ENCODE measurements around the gene EPB41L2.
A peak's percentile ranks its signal among the peaks of the same experiment; 100 is the strongest.

Gene EPB41L2

DNA sequence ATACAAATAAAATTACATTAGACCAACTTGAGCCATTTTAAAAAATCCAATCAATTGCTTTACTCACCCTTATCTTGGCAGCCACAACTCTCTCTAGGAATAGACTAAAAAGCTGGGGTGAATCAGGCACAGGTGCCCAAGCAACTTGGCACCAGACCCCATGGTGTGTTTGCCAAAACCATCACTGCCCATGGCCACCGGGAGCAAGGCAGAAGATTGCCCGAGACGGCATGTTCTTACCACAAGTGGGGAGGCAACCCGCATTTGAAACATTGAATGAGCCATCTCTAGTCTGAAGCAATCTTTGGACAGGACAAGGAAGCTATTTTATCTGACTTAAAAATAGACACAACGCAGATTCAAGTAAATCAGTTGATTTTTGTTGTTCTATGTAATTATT lies 166.8 kb downstream of the EPB41L2 start:
- no peak for DNase-seq

DNA sequence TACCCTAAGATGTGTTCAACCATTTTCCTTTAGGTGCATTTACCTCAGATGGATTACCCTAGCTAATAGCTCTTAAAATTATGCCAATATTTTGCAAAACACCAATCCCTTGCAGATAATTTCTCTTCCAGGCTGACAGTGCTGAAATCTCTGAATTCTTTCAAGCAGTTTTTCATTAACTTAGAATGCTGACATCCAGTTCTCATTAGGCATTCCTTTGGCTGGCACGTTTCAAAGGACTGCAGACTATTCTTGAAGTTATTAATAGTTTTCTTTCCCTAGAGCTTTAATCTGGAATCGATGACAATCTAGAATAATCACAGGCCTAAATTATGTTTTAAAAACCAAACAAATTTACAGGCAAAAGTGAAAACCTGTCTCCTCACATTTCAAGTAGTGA lies 167.5 kb downstream of the EPB41L2 start:
- DNase-seq, result no peak

DNA sequence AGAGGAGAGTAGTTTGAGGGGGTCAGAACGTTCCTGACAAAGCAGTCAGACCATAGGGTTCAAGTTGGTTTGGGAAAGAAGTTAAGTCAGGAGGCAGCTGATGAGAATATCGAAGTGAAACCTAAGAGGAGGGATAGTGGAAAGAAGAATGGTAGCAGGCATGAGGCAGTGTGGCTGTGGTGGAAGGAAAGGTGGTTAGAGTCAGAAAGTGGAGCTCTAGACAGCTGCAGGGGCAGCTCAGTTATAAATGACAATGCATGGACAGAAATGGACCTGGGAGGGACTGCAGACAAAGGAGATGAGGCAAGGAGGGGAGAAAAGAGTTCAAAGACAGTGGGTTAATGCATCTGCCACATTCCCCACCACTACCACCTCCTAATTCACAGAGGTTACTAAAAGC lies 169.3 kb downstream of the EPB41L2 start:
- no peak for DNase-seq

- DNase-seq, result no peak
Measured at GRCh38 chr6:130893277-130893676, 169.8 kb downstream of the EPB41L2 start.

- DNase-seq, result no peak
Measured at GRCh38 chr6:130890521-130890971, 172.5 kb downstream of the EPB41L2 start.

GRCh38 chr6:130889423-130889822 lies 173.6 kb downstream of the EPB41L2 start:
- DNase-seq, result no peak

- no peak for DNase-seq
Measured at GRCh38 chr6:130888246-130888645, 174.8 kb downstream of the EPB41L2 start.

DNA sequence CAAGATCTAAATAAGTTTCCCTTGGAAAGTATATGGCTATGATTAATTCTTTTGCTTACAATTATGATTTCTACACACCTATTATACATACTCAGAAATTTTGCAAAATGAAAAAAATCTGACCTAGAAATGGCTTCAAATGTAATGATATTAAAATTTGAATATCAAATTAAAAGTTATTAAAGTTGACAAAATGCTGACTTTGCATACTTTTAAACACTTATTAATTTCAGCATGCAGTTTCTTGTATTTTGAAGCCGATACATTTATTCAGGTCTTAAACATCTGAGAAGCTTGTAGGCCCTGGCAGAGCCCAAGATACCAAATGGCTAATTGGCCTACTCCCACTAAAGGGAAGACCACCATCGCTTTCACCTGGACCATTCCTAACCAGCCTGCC lies 176.1 kb downstream of the EPB41L2 start:
- no peak for DNase-seq

GRCh38 chr6:130885392-130886192 lies 177.5 kb downstream of the EPB41L2 start:
- DNase-seq, result peak; percentile 66 to 73

DNA sequence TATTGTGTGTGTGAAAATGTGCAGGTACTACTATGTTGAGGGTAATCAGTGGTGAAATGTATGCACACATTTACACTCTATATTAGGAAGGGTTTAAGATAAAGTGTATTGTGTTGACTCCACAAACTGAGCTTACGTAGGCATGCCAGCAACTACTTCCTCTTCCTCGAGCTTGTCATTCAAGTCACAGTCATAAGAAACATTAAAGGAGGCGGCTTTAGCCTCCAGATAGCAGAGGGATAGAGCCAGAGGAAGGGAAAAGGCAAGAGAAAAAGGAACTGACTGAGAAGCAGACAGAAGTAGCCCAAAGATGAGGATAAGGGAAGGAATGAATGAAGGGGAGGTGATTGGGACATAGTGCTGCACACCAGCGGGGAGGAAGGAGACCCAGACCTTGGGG lies 180.7 kb downstream of the EPB41L2 start:
- no peak for DNase-seq

DNA sequence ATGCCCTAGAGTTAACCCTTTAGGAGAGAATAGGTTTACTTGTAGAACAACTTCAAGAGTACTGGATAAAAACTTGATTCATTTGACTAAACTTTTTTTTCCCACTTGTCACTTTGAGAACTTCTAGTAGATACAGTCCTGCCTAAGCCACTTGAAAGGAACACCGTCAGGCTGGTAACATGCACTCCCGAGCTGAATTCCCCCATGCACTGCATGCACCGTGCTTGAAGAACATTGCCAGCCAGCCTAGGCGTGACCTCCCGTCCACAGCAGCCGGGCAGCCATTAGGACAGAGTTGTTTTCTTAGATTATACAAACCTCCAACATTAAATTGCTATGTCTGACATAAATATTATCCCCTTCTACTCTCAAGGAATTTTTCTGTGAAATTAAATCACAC lies 183.2 kb downstream of the EPB41L2 start:
- DNase-seq, result no peak

GRCh38 chr6:130873746-130874145 lies 189.3 kb downstream of the EPB41L2 start:
- no peak for DNase-seq

- DNase-seq, result peak; percentile 73 to 78
Measured at GRCh38 chr6:130872250-130873095, 190.6 kb downstream of the EPB41L2 start.

DNA sequence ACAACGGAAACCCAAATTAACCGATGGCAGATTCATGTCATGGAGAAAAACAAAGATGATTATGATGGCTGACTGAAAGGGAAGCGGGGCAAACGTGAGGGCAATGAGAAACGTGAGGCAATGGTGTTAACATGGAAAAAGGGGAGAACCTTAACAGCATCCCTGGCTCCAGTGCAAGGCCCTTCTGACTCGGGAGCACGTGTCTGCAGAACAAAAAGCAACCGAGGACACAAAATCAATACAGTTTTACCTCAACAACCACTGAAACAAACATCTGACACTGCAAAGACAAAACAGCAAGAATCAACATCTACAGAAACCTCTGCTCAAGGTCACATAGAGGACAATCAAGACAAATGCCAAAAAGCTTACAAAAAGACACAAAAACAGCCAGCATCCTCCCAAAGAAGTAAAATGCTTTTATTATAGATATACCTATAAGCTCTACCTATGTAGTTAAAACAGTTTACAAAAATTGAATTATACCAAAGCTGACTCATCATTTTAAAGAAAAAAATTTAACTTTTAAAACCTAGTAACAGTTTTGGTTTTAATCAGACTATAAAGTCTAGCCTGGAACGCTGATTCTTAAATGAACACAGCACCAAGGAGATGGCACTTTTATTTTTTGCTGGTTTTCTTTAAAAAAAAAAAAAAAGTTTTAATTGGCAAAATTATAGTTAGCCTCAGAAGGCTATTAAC lies 192.7 kb downstream of the EPB41L2 start:
- no peak for DNase-seq

DNA sequence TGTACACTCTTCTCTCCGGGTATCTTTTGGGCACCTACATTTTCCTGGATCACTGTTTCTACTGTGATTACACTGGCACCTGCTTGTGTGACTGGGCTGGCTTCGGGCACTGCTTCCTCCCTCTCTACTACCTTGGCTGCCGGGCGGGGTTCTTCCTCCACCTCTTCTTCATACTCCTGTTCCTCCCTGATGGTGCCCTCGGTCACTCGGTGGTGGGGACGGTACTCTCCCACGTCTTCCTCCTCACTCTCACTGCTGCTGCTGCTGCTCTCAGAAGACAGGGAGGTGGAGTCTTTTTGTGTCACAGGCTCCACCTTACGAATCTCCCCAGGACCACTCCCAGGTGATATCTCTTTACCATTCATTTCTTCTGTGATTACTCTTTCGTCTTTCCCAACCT lies 193.4 kb downstream of the EPB41L2 start:
- no peak for DNase-seq

- no peak for DNase-seq
Measured at GRCh38 chr6:130865793-130866192, 197.3 kb downstream of the EPB41L2 start.

- no peak for DNase-seq
Measured at GRCh38 chr6:130864344-130864743, 198.7 kb downstream of the EPB41L2 start.

DNA sequence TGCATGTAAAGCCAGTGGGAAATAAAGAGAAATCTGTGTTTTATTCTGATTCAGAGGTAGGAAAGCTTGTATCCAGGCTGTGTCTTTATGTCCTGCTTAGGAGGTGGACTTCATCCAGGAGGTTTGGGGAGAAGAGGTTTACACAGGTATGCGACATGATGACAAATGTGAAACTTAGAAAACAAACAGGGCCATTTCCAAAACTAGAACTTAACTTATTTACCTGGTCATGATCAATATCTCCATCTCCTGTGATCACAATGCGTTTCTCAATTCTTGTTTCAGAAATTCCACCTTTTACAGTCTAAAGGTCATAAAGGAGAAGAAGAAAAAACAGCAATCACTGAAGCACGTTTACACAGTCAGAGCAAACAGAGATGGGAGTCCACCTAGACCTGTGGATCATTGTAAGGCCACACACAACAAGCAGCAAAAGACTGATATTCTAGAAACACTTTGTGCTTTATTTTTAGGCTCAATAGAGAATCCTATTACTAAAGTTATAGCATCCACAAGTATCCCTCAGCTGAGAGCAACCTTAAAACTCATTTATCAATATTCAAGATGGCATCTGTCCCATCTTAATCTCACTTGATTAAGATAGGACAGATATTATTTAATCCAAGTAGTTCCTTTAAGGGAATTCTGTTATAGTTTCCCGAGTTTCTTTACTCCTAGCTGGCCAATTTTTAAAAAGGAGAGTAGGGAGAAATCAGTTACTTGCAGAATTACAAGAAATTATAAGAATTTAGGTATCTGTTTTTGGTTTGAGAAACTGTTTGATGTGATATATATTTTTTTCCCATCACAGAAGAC lies 199.4 kb downstream of the EPB41L2 start:
- DNase-seq, result no peak

- DNase-seq, result no peak
Measured at GRCh38 chr6:130862370-130862769, 200.7 kb downstream of the EPB41L2 start.

DNA sequence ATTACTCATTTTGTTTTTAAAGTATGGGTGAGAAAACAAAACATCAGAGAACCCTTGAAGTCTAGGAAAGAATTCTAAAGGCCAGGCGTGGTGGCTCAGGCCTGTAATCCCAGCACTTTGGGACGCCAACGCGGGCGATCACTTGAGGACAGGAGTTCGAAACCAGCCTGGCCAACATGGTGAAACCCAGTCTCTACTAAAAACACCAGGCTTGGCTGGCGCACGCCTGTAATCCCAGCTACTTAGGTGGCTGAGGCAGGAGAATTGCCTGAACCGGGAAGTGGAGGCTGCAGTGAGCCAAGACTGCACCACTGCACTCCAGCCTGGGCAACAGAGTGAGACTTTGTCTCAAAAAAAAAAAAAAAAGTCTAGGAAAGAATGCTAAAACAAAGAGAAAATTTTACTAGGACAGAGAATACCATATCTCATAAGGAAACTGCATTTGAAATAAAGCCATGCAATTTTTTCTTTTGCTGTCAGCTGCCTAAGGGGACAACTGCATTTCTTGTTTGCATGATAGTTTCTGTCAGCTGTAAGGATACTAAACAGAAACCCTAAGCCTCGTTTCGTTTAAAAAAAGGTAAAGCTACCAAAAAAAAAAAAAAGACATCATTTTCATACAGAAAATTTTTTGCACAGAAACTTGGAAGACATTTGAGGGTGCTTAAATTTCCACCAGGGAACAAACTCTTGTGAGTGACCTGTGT lies 203.7 kb downstream of the EPB41L2 start:
- DNase-seq, result no peak

DNA sequence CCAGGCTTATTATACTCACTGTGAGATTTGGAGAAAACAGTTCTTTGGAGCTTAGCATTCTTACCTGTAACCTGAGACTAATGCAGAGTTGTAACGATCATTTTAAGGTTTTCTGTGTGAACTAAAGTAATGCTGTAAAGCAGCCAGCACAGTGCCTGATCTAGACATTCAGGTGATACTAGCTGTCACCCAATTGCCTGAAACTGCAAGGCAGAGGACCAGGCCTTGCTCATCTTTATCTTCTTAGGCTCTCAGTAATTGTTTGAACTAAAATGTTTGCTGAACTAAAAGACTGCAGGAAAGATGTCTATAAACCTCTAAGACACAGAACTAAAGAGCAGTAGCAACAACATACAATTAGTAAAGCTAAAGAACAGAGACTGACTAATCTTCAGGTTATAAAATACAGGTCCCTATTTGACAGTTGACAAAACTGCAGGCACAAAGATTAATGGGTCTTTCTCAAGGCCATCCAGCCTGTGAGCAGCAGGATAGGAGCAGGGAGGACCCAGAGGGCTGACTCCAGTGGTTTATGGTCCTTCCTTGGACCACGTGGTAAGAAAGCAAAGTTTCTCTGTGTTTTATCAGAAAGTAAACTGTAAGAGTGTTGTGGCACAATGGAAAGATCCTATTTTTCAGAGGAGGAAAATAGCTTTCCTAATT lies 204.4 kb downstream of the EPB41L2 start:
- no peak for DNase-seq
